ENCODE measurements around the gene ZNF865. TPM values are rescaled to one million over a fixed set of nuclear protein-coding genes. Genes with fewer than 3 reads are reported as not detected.

ZNF865 gene
- total RNA-seq, 1 donor from 2014 or later = 0.53 TPM

DNA sequence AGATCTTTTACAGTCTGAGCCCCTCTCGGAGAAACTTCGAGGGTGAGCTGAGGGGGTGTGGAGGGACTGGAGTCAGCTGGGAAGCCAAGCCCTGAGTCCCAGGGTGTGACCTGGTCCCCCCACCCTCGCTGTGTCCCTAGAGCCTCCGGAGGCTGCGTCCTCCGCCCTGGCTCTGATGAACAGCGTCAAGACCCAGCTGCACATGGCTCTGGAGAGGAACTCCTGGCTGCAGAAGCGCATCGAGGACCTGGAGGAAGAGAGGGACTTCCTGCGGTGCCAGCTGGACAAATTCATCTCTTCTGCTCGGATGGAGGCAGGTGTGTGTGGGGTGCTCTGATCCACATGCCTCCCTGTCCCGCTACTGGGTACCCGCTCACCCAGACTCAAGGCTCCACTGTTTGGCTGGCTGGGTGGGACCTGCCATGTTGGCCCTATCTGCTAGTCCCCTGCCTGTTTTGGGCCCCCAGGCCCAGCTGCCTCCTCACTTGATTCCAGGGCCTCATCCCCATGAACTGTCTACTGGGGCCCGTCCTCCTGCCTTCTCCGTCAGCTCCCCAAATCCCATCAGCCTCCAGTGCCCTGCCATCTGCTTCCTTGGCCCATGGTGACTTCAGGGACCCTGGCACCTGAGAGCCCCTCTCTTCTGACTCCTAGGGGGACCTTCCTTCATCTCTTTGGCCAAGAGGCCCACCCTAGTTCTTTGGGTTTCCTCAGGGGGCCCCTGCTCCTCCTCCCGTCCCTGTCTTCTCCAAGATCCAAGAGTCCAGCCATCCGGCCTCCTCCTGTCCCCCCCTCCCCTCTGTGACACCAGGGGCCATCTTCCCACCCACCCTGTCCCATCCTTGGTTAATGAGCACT lies 44.0 kb downstream of the ZNF865 start:
- DNase-seq (ENCODE audit: low read depth) (no peak), FAIRE-seq (no peak)
- Histone ChIP-seq H3K36me3 (ENCODE audit: control insufficient read depth, insufficient read depth, low read length) (peaks cover 3% of the 10 kb centered on the region), H3K27me3 (ENCODE audit: control insufficient read depth, insufficient read depth, low read length) (no peaks in the 10 kb centered on the region), H3K4me3 (ENCODE audit: low read depth, low read length) (no peak overlapping the region)
- TF ChIP-seq, protein P1, sequence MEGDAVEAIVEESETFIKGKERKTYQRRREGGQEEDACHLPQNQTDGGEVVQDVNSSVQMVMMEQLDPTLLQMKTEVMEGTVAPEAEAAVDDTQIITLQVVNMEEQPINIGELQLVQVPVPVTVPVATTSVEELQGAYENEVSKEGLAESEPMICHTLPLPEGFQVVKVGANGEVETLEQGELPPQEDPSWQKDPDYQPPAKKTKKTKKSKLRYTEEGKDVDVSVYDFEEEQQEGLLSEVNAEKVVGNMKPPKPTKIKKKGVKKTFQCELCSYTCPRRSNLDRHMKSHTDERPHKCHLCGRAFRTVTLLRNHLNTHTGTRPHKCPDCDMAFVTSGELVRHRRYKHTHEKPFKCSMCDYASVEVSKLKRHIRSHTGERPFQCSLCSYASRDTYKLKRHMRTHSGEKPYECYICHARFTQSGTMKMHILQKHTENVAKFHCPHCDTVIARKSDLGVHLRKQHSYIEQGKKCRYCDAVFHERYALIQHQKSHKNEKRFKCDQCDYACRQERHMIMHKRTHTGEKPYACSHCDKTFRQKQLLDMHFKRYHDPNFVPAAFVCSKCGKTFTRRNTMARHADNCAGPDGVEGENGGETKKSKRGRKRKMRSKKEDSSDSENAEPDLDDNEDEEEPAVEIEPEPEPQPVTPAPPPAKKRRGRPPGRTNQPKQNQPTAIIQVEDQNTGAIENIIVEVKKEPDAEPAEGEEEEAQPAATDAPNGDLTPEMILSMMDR (IDR thresholded peaks at IDR 0.05; ENCODE audit: insufficient read depth, low read length, severe bottlenecking) = no peak

DNA sequence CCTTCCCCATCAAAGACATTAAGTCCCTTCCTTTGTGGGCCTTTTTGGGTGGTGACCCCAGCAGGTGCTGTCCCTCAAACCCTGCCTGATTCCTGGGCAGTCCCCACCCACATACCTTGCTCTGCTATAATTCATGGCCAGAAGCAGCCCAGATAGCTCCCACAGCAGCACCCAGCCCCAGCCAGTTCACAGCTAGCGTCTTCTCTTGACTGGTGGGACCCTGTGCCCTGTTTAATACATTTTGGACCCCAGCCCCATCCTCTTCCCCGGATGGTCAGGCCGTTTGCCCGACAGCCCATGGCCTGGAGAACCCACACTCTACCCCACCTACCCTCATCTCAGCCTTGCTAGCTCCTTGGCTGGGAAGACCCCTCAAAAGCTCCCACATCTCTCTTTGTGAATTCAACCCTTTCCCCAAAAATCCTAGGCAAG lies 44.7 kb downstream of the ZNF865 start:
- Histone ChIP-seq H3K4me3 (ENCODE audit: low read depth, low read length) (no peak overlapping the region), H3K27me3 (ENCODE audit: control insufficient read depth, insufficient read depth, low read length) (no peaks in the 10 kb centered on the region), H3K36me3 (ENCODE audit: control insufficient read depth, insufficient read depth, low read length) (no peaks in the 10 kb centered on the region)
- TF ChIP-seq, protein P1 (IDR thresholded peaks at IDR 0.05; ENCODE audit: insufficient read depth, low read length, severe bottlenecking) = no peak
- FAIRE-seq = no peak
- no peak for DNase-seq (ENCODE audit: low read depth)

DNA sequence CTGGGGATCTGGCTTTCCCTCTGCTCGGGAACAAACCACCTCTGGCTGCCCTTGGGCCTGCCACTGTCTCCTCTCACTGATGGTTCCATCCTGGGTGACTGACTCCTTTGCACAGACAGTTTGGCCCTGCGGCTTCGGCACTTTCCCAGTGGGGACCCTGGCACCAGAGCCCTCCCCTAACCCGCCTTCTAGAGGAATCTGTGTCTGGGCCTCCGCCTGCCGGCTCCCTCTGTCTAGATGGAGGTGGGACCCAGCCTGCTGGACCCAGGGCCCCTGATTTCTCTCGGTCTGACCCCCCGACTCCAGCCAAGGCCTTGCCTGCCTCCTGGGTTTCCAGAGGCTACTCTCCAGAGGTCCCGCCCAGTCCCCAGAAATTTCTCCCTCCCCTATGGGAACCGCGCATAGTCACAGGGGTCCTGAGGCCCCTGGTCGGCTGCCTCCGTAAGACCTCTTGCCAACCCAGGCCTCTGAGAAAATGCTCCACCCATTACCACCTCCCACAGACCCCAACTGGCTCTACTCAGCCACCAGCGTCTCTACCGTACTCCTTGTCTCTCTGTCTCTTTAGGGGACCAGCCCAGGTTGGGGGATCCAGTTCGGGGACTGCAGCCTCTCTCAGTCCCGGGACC lies 45.3 kb downstream of the ZNF865 start:
- Histone ChIP-seq H3K36me3 (ENCODE audit: control insufficient read depth, insufficient read depth, low read length) (no peaks in the 10 kb centered on the region), H3K4me3 (ENCODE audit: low read depth, low read length) (no peak overlapping the region), H3K27me3 (ENCODE audit: control insufficient read depth, insufficient read depth, low read length) (no peaks in the 10 kb centered on the region)
- no peak for DNase-seq (ENCODE audit: low read depth)
- FAIRE-seq = no peak
- TF ChIP-seq, protein P1 (IDR thresholded peaks at IDR 0.05; ENCODE audit: insufficient read depth, low read length, severe bottlenecking) = no peak

DNA sequence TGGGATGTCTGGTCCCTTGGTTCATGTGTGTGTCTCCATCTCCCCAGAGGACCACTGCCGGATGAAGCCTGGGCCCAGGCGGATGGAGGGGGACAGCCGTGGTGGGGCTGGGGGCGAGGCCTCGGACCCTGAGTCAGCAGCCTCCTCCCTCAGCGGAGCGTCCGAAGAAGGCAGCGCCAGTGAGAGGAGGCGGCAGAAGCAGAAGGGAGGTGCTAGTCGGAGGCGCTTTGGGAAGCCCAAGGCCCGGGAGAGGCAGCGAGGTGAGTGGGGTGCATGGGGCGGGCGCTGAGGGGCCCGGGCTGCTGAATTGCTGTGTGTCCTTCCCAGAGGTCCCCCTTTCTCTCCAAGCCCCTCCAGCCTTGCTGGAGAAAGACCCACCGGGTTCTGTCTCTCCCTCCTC lies 45.8 kb downstream of the ZNF865 start:
- DNase-seq (ENCODE audit: low read depth) = no peak

DNA sequence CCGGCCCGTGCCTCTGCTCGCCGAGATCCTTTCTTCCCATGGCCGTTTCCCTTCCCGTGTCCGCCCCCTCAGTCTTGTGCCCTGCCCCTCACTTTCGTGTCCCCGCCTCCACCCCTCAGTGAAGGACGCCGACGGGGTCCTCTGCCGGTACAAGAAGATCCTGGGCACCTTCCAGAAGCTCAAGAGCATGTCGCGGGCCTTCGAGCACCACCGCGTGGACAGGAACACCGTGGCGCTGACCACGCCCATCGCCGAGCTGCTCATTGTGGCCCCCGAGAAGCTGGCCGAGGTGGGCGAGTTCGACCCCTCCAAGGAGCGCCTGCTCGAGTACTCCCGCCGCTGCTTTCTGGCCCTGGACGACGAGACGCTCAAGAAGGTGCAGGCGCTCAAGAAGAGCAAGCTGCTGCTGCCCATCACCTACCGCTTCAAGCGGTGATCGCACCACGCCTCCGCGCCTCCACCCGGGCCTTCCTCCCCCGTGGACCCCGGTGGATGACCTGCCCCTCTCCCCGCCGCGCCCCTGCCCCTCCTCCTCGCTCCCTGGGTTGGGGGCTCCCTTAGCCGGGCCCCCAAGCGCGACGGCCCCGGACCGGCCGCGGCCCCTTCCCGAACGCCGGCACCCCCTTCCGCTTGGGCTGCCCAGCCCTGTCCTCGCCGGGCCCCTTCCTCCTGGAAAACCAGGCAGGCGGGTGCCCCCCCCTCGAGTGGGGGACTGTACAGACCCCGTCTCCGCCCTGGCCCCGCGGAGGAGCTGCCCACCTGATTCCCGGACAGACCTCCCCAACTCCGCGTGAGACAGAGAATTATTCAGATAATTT lies 47.1 kb downstream of the ZNF865 start:
- peaks cover 1% of the 10 kb centered on the region for H3K36me3 ChIP-seq (ENCODE audit: control insufficient read depth, insufficient read depth, low read length)
- FAIRE-seq (no peak), DNase-seq (ENCODE audit: low read depth) (no peak)
- TF ChIP-seq, protein P1 (IDR thresholded peaks at IDR 0.05; ENCODE audit: insufficient read depth, low read length, severe bottlenecking) = no peak
- H3K4me3 ChIP-seq (ENCODE audit: low read depth, low read length) = no peak overlapping the region
- no peaks in the 10 kb centered on the region for H3K27me3 ChIP-seq (ENCODE audit: control insufficient read depth, insufficient read depth, low read length)

More for the DNA sequence above, 45.8 kb downstream of the ZNF865 start:
- Histone ChIP-seq H3K4me3 (ENCODE audit: low read depth, low read length) (no peak overlapping the region), H3K36me3 (ENCODE audit: control insufficient read depth, insufficient read depth, low read length) (no peaks in the 10 kb centered on the region), H3K27me3 (ENCODE audit: control insufficient read depth, insufficient read depth, low read length) (no peaks in the 10 kb centered on the region)
- no peak for FAIRE-seq
- TF ChIP-seq, protein P1 (IDR thresholded peaks at IDR 0.05; ENCODE audit: insufficient read depth, low read length, severe bottlenecking) = no peak
